WTC11 (cell line): ENCODE measurements around the gene SREBF2. TPM values are rescaled to one million over a fixed set of nuclear protein-coding genes. Genes with fewer than 3 reads are reported as not detected.

Experiments
- ATAC-seq: fragments of 200-7000 bp; cut with Tn5 transposase; 2 replicates; pipeline ENCODE4 v1.10.0; 2021; ENCODE audit warnings: mild to moderate bottlenecking, moderate library complexity
- CTCF ChIA-PET: fragments of 300-600 bp; sonication (Branson Sonifier 250); formaldehyde crosslinking; loops from one replicate; lab custom pipeline; 2021; ENCODE audit warnings: antibody characterized with exemption; lab: Charles Lee
- POLR2A ChIA-PET: fragments of 350-600 bp; sonication (Branson Sonifier 250); formaldehyde crosslinking; loops from one replicate; lab custom pipeline; 2021; ENCODE audit warnings: antibody characterized with exemption; lab: Charles Lee
- DNase-seq: peaks from one replicate; pipeline ENCODE4 v3.0.0; 2021; ENCODE audit warnings: low spot score
- H3K27ac Mint-ChIP-seq: 2 replicates; pipeline ENCODE4 v1.8.0; 2021; ENCODE audit warnings: mixed read lengths
- H3K27me3 Mint-ChIP-seq: 2 replicates; pipeline ENCODE4 v1.8.0; 2021; ENCODE audit warnings: low read depth, mild to moderate bottlenecking, moderate library complexity, mixed read lengths
- H3K36me3 Mint-ChIP-seq: 2 replicates; pipeline ENCODE4 v1.8.0; 2021; ENCODE audit warnings: mixed read lengths
- H3K4me1 Mint-ChIP-seq: 2 replicates; pipeline ENCODE4 v1.8.0; 2022; ENCODE audit warnings: mixed read lengths
- H3K4me3 Mint-ChIP-seq: 2 replicates; pipeline ENCODE4 v1.8.0; 2021; ENCODE audit warnings: mild to moderate bottlenecking, moderate library complexity, mixed read lengths
- H3K9me3 Mint-ChIP-seq: 2 replicates; pipeline ENCODE4 v1.8.0; 2021; ENCODE audit warnings: mixed read lengths
- JAZF1 ChIP-seq: fragments of 250-450 bp; sonication (Bioruptor Pico); IDR thresholded peaks from 2 replicates; pipeline ENCODE4 v1.9.0; 2021; ENCODE audit warnings: moderate library complexity, mild to moderate bottlenecking, inconsistent platforms
- JUN ChIP-seq: sonication (generic); formaldehyde crosslinking; IDR thresholded peaks from 2 replicates; pipeline ENCODE4 v1.8.0; 2023; ENCODE audit warnings: mild to moderate bottlenecking, missing genetic modification reagents
- MXD4 ChIP-seq: fragments of 250-450 bp; sonication (Bioruptor Pico); IDR thresholded peaks from 2 replicates; pipeline ENCODE4 v1.8.0; 2021; ENCODE audit warnings: mild to moderate bottlenecking, moderate library complexity, borderline replicate concordance
- MYBL2 ChIP-seq: sonication (generic); formaldehyde crosslinking; IDR thresholded peaks from 2 replicates; pipeline ENCODE4 v1.8.1; 2023; ENCODE audit warnings: mild to moderate bottlenecking, moderate library complexity, missing genetic modification reagents
- NFYB ChIP-seq: sonication (generic); formaldehyde crosslinking; conservative IDR thresholded peaks from 2 replicates; pipeline ENCODE4 v1.8.0; 2022; ENCODE audit warnings: low read depth, missing genetic modification reagents
- NR1H2 ChIP-seq: sonication (generic); formaldehyde crosslinking; IDR thresholded peaks from 2 replicates; pipeline ENCODE4 v1.9.0; 2021; ENCODE audit warnings: mild to moderate bottlenecking, moderate library complexity, missing genetic modification reagents
- NR2C2 ChIP-seq: sonication (generic); formaldehyde crosslinking; IDR thresholded peaks from 2 replicates; pipeline ENCODE4 v1.8.0; 2022; ENCODE audit warnings: mild to moderate bottlenecking, missing genetic modification reagents
- OVOL2 ChIP-seq: fragments of 250-450 bp; sonication (Bioruptor Pico); IDR thresholded peaks from 2 replicates; pipeline ENCODE4 v1.9.0; 2021; ENCODE audit warnings: mild to moderate bottlenecking, borderline replicate concordance
- SP1 ChIP-seq: sonication (generic); formaldehyde crosslinking; conservative IDR thresholded peaks from 2 replicates; pipeline ENCODE4 v1.8.1; 2022; ENCODE audit warnings: missing genetic modification reagents
- TEAD1 ChIP-seq: sonication (generic); formaldehyde crosslinking; IDR thresholded peaks from 2 replicates; pipeline ENCODE4 v1.8.0; 2022; ENCODE audit warnings: mild to moderate bottlenecking, missing genetic modification reagents
- TP53 ChIP-seq: sonication (generic); formaldehyde crosslinking; IDR thresholded peaks from 2 replicates; pipeline ENCODE4 v1.8.1; 2023; ENCODE audit warnings: mild to moderate bottlenecking, missing genetic modification reagents
- ZBTB21 ChIP-seq: sonication (generic); formaldehyde crosslinking; IDR thresholded peaks from 2 replicates; pipeline ENCODE4 v1.8.1; 2023; ENCODE audit warnings: mild to moderate bottlenecking, missing genetic modification reagents, borderline replicate concordance
- ZNF232 ChIP-seq: sonication (generic); formaldehyde crosslinking; IDR thresholded peaks from 2 replicates; pipeline ENCODE4 v1.8.0; 2022; ENCODE audit warnings: mild to moderate bottlenecking, missing genetic modification reagents
- ZNF317 ChIP-seq: sonication (generic); formaldehyde crosslinking; IDR thresholded peaks from 2 replicates; pipeline ENCODE4 v1.8.1; 2023; ENCODE audit warnings: low read depth, mild to moderate bottlenecking, moderate library complexity, missing genetic modification reagents, borderline replicate concordance
- ZNF671 ChIP-seq: fragments of 250-450 bp; sonication (Bioruptor Pico); IDR thresholded peaks from 2 replicates; pipeline ENCODE4 v1.8.0; 2021; ENCODE audit warnings: mild to moderate bottlenecking
- total RNA-seq: library from RNA; stranded (reverse); gene quantifications from 3 replicates; pipeline ENCODE4 v1.2.3, GENCODE V29; 2021
- TF ChIP-seq, protein P1 (sequence below): sonication (generic); formaldehyde crosslinking; IDR thresholded peaks from 2 replicates; pipeline ENCODE4 v1.8.1; 2023; ENCODE audit warnings: mild to moderate bottlenecking, missing genetic modification reagents
- TF ChIP-seq, protein P2 (sequence below): fragments of 250-450 bp; sonication (Bioruptor Pico); conservative IDR thresholded peaks from 2 replicates; pipeline ENCODE4 v1.9.0; 2021; ENCODE audit warnings: mild to moderate bottlenecking
- TF ChIP-seq, protein P3 (sequence below): sonication (generic); formaldehyde crosslinking; conservative IDR thresholded peaks from 2 replicates; pipeline ENCODE4 v1.8.1; 2023; ENCODE audit warnings: mild to moderate bottlenecking, low read depth, missing genetic modification reagents, moderate library complexity
- TF ChIP-seq, protein P4 (sequence below): sonication (generic); formaldehyde crosslinking; IDR thresholded peaks from 2 replicates; pipeline ENCODE4 v1.8.0; 2023; ENCODE audit warnings: missing genetic modification reagents, mild to moderate bottlenecking, borderline replicate concordance
- TF ChIP-seq, protein P5 (sequence below): sonication (generic); formaldehyde crosslinking; IDR thresholded peaks from 2 replicates; pipeline ENCODE4 v1.8.1; 2023; ENCODE audit warnings: mild to moderate bottlenecking, missing genetic modification reagents

The SREBF2 gene
- total RNA-seq, 1 experiment from 2014 or later, result 151 TPM

DNA sequence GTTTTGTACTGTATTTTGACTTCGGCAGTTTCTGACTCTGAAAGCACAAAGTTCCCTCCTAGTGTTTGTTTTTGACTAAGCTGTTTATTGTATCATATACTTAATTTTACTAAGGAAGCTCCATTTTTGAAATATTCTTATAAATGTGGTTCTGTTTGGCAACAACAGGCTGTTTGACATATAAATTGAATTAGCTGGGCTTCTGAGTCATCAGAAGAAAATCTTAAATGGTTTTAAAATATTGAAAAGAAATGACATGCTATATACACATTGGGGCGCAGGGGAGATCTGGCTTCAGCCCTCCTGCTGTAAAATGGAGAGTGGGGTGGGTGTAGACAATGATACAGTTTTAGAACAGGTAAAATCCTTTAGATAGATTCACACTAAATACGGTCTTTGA is 43.4 kb downstream of the SREBF2 start:
- H3K36me3 Mint-ChIP-seq, result peaks cover 70% of the 10 kb centered on the region
- DNase-seq (no peak), ATAC-seq (no peak)
- TF ChIP-seq ZNF232 (CRISPR knock-in tag), result no peak
- no peak for TF ChIP-seq MYBL2 (CRISPR knock-in tag)
- no peak for TF ChIP-seq SP1 (CRISPR knock-in tag)
- TF ChIP-seq, protein P1, sequence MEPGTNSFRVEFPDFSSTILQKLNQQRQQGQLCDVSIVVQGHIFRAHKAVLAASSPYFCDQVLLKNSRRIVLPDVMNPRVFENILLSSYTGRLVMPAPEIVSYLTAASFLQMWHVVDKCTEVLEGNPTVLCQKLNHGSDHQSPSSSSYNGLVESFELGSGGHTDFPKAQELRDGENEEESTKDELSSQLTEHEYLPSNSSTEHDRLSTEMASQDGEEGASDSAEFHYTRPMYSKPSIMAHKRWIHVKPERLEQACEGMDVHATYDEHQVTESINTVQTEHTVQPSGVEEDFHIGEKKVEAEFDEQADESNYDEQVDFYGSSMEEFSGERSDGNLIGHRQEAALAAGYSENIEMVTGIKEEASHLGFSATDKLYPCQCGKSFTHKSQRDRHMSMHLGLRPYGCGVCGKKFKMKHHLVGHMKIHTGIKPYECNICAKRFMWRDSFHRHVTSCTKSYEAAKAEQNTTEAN (CRISPR knock-in tag), result no peak
- TF ChIP-seq ZBTB21 (CRISPR knock-in tag), result no peak
- TF ChIP-seq MXD4, result no peak
- no peak for TF ChIP-seq TP53 (CRISPR knock-in tag)
- TF ChIP-seq NR2C2, result no peak
- TF ChIP-seq, protein P2, sequence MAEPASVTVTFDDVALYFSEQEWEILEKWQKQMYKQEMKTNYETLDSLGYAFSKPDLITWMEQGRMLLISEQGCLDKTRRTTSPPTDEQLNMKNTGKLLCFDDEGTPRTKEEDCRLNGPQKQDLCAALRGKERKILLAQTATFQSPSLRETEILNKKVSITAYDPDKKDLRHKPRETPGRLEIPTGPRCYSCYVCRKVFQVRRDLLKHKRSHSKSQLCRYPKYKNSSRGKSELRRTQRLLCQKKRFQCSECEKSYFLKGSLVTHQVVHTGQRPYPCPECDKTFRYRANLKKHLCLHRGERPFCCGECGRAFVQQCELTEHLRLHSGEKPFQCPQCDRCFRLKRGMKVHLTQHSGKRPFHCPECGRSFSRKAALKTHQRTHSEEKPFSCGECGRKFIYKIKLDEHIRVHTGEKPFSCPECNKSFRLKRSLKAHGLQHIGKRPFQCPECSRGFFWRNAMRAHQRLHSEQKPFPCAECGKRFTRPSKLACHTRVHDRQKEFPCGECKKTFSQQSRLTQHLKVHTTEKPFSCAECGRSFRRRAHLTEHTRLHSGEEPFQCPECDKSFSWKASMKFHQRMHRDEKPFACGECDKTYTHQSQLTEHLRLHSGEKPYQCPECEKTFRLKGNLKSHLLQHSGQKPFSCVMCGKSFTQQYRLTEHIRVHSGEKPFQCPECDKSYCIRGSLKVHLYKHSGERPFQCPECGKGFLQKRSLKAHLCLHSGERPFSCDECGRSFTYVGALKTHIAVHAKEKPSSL (CRISPR knock-in tag), result no peak
- no peak for TF ChIP-seq OVOL2
- no peak for TF ChIP-seq JAZF1 (CRISPR knock-in tag)
- TF ChIP-seq, protein P3, sequence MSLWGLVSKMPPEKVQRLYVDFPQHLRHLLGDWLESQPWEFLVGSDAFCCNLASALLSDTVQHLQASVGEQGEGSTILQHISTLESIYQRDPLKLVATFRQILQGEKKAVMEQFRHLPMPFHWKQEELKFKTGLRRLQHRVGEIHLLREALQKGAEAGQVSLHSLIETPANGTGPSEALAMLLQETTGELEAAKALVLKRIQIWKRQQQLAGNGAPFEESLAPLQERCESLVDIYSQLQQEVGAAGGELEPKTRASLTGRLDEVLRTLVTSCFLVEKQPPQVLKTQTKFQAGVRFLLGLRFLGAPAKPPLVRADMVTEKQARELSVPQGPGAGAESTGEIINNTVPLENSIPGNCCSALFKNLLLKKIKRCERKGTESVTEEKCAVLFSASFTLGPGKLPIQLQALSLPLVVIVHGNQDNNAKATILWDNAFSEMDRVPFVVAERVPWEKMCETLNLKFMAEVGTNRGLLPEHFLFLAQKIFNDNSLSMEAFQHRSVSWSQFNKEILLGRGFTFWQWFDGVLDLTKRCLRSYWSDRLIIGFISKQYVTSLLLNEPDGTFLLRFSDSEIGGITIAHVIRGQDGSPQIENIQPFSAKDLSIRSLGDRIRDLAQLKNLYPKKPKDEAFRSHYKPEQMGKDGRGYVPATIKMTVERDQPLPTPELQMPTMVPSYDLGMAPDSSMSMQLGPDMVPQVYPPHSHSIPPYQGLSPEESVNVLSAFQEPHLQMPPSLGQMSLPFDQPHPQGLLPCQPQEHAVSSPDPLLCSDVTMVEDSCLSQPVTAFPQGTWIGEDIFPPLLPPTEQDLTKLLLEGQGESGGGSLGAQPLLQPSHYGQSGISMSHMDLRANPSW (CRISPR knock-in tag), result no peak
- TF ChIP-seq, protein P4, sequence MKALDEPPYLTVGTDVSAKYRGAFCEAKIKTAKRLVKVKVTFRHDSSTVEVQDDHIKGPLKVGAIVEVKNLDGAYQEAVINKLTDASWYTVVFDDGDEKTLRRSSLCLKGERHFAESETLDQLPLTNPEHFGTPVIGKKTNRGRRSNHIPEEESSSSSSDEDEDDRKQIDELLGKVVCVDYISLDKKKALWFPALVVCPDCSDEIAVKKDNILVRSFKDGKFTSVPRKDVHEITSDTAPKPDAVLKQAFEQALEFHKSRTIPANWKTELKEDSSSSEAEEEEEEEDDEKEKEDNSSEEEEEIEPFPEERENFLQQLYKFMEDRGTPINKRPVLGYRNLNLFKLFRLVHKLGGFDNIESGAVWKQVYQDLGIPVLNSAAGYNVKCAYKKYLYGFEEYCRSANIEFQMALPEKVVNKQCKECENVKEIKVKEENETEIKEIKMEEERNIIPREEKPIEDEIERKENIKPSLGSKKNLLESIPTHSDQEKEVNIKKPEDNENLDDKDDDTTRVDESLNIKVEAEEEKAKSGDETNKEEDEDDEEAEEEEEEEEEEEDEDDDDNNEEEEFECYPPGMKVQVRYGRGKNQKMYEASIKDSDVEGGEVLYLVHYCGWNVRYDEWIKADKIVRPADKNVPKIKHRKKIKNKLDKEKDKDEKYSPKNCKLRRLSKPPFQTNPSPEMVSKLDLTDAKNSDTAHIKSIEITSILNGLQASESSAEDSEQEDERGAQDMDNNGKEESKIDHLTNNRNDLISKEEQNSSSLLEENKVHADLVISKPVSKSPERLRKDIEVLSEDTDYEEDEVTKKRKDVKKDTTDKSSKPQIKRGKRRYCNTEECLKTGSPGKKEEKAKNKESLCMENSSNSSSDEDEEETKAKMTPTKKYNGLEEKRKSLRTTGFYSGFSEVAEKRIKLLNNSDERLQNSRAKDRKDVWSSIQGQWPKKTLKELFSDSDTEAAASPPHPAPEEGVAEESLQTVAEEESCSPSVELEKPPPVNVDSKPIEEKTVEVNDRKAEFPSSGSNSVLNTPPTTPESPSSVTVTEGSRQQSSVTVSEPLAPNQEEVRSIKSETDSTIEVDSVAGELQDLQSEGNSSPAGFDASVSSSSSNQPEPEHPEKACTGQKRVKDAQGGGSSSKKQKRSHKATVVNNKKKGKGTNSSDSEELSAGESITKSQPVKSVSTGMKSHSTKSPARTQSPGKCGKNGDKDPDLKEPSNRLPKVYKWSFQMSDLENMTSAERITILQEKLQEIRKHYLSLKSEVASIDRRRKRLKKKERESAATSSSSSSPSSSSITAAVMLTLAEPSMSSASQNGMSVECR, result no peak
- no peak for TF ChIP-seq ZNF671 (CRISPR knock-in tag)
- TF ChIP-seq ZNF317 (CRISPR knock-in tag), result no peak
- no peak for TF ChIP-seq NFYB (CRISPR knock-in tag)
- H3K27me3 Mint-ChIP-seq, result no peaks in the 10 kb centered on the region
- H3K4me3 Mint-ChIP-seq, result no peak overlapping the region
- no peak overlapping the region for H3K27ac Mint-ChIP-seq
- H3K9me3 Mint-ChIP-seq, result no peaks in the 10 kb centered on the region
- ChIA-PET CTCF (no interaction called here), POLR2A (no interaction called here)
- H3K4me1 Mint-ChIP-seq, result no peaks in the 10 kb centered on the region

DNA sequence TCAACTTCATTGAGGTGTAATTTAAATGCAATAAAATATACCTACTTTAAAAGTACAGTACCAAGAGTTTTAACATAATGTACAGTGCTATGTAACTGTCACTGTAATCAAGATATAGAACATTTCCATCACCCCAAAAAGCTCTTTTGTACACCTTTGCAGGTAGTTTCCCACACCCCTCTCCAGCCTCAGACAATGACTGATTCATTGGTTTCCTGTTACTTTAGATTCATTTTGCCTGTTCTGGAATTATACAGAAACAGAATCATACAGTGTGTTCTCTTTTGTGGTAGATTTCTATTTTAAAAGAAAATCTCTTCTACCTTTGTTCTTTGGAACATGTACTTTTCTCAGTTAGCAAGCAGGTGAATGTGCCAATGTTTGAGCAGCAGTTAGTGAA is 43.8 kb downstream of the SREBF2 start:
- TF ChIP-seq, protein P1 (CRISPR knock-in tag), result no peak
- TF ChIP-seq NR1H2 (no peak), TEAD1 (CRISPR knock-in tag) (no peak), JUN (CRISPR knock-in tag) (no peak)
- TF ChIP-seq, protein P5, sequence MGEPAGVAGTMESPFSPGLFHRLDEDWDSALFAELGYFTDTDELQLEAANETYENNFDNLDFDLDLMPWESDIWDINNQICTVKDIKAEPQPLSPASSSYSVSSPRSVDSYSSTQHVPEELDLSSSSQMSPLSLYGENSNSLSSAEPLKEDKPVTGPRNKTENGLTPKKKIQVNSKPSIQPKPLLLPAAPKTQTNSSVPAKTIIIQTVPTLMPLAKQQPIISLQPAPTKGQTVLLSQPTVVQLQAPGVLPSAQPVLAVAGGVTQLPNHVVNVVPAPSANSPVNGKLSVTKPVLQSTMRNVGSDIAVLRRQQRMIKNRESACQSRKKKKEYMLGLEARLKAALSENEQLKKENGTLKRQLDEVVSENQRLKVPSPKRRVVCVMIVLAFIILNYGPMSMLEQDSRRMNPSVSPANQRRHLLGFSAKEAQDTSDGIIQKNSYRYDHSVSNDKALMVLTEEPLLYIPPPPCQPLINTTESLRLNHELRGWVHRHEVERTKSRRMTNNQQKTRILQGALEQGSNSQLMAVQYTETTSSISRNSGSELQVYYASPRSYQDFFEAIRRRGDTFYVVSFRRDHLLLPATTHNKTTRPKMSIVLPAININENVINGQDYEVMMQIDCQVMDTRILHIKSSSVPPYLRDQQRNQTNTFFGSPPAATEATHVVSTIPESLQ, result no peak
- no peaks in the 10 kb centered on the region for H3K9me3 Mint-ChIP-seq
- H3K27me3 Mint-ChIP-seq, result no peaks in the 10 kb centered on the region
- no peaks in the 10 kb centered on the region for H3K4me1 Mint-ChIP-seq
- ChIA-PET POLR2A (no interaction called here), CTCF (no interaction called here)
- H3K4me3 Mint-ChIP-seq, result no peak overlapping the region
- peaks cover 72% of the 10 kb centered on the region for H3K36me3 Mint-ChIP-seq
- DNase-seq (no peak), ATAC-seq (no peak)
- no peak overlapping the region for H3K27ac Mint-ChIP-seq
